ENCODE measurements around the gene FGF6.
"Not testable (repeated sequence)": the region's sequence is repeated elsewhere in the genome, so short reads cannot be mapped to it uniquely, and the experiment has no call there.

FGF6 gene

GRCh38 chr12:4445156-4446101, at the start of gene FGF6:
FGF6 (minus strand) TSS chr12:4445815; CDS start chr12:4445570, 245 bp downstream.
- no peak for DNase-seq

- DNase-seq: no peak
Measured at GRCh38 chr12:4490973-4491372, 45.4 kb upstream of the FGF6 start.

- no peak for DNase-seq
Measured at GRCh38 chr12:4489556-4489955, 43.9 kb upstream of the FGF6 start.

- no peak for DNase-seq
Measured at GRCh38 chr12:4486980-4487379, 41.4 kb upstream of the FGF6 start.

GRCh38 chr12:4486049-4486699, 40.6 kb upstream of the FGF6 start:
- DNase-seq: no peak

- no peak for DNase-seq
Measured at GRCh38 chr12:4483885-4484823, 38.5 kb upstream of the FGF6 start.

GRCh38 chr12:4482936-4483335, 37.3 kb upstream of the FGF6 start:
- no peak for DNase-seq

GRCh38 chr12:4478933-4479332, 33.3 kb upstream of the FGF6 start:
- no peak for DNase-seq

GRCh38 chr12:4477129-4477528, 31.5 kb upstream of the FGF6 start:
- no peak for DNase-seq

GRCh38 chr12:4472046-4472445, 26.4 kb upstream of the FGF6 start:
- no peak for DNase-seq

- no peak for DNase-seq
Measured at GRCh38 chr12:4471256-4471655, 25.6 kb upstream of the FGF6 start.

- DNase-seq: no peak
Measured at GRCh38 chr12:4468994-4469393, 23.4 kb upstream of the FGF6 start.

GRCh38 chr12:4460761-4461160, 15.1 kb upstream of the FGF6 start:
- DNase-seq: no peak

- not testable (repeated sequence) for DNase-seq
Measured at GRCh38 chr12:4455849-4456248, 10.2 kb upstream of the FGF6 start.

GRCh38 chr12:4454315-4454860, 8.8 kb upstream of the FGF6 start:
- DNase-seq: no peak

- DNase-seq: no peak
Measured at GRCh38 chr12:4451694-4452093, 6.1 kb upstream of the FGF6 start.

- no peak for DNase-seq
Measured at GRCh38 chr12:4450551-4451112, 5.0 kb upstream of the FGF6 start.

- DNase-seq: no peak
Measured at GRCh38 chr12:4449851-4450221, 4.2 kb upstream of the FGF6 start.

GRCh38 chr12:4448943-4449850, 3.6 kb upstream of the FGF6 start:
- no peak for DNase-seq

- DNase-seq: no peak
Measured at GRCh38 chr12:4448371-4448940, 2.8 kb upstream of the FGF6 start.

- no peak for DNase-seq
Measured at GRCh38 chr12:4447151-4447550, 1.5 kb upstream of the FGF6 start.

Data from activated CD4-positive, CD25-positive, alpha-beta regulatory T cell (primary cell).